Epithelial cell of proximal tubule (primary cell): Measurements from ENCODE around the gene FAM151A. TPM values are rescaled to one million over a fixed set of nuclear protein-coding genes. Genes with fewer than 3 reads are reported as not detected.
"Not testable (repeated sequence)": the region's sequence is repeated elsewhere in the genome, so short reads cannot be mapped to it uniquely, and the experiment has no call there.

Source experiments
- DNase-seq: peaks from one replicate; pipeline ENCODE4 v3.0.0-alpha.2; 2011; ENCODE audit warnings: low read depth
- H3K4me3 ChIP-seq: 2 replicates; pipeline ENCODE4 v1.5.1; 2011; ENCODE audit warnings: low read depth, mild to moderate bottlenecking, low read length
- total RNA-seq: library from RNA; depleted of rRNA; stranded (reverse); fragments of >200 nt; gene quantifications from 2 replicates; pipeline ENCODE4 v1.2.3, GENCODE V29; 2015
- TF ChIP-seq, protein P1 (sequence below): conservative IDR thresholded peaks from 2 replicates; pipeline ENCODE4 v1.5.1; 2012; ENCODE audit warnings: low read depth, mild to moderate bottlenecking, low read length

The FAM151A gene
- total RNA-seq, 1 donor from 2014 or later = not detected

- DNase-seq = no peak
- no peak overlapping the region for H3K4me3 ChIP-seq
- TF ChIP-seq, protein P1, sequence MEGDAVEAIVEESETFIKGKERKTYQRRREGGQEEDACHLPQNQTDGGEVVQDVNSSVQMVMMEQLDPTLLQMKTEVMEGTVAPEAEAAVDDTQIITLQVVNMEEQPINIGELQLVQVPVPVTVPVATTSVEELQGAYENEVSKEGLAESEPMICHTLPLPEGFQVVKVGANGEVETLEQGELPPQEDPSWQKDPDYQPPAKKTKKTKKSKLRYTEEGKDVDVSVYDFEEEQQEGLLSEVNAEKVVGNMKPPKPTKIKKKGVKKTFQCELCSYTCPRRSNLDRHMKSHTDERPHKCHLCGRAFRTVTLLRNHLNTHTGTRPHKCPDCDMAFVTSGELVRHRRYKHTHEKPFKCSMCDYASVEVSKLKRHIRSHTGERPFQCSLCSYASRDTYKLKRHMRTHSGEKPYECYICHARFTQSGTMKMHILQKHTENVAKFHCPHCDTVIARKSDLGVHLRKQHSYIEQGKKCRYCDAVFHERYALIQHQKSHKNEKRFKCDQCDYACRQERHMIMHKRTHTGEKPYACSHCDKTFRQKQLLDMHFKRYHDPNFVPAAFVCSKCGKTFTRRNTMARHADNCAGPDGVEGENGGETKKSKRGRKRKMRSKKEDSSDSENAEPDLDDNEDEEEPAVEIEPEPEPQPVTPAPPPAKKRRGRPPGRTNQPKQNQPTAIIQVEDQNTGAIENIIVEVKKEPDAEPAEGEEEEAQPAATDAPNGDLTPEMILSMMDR = no peak
Observed at GRCh38 chr1:54649921-54650320, 26.6 kb upstream of the FAM151A start.

DNA sequence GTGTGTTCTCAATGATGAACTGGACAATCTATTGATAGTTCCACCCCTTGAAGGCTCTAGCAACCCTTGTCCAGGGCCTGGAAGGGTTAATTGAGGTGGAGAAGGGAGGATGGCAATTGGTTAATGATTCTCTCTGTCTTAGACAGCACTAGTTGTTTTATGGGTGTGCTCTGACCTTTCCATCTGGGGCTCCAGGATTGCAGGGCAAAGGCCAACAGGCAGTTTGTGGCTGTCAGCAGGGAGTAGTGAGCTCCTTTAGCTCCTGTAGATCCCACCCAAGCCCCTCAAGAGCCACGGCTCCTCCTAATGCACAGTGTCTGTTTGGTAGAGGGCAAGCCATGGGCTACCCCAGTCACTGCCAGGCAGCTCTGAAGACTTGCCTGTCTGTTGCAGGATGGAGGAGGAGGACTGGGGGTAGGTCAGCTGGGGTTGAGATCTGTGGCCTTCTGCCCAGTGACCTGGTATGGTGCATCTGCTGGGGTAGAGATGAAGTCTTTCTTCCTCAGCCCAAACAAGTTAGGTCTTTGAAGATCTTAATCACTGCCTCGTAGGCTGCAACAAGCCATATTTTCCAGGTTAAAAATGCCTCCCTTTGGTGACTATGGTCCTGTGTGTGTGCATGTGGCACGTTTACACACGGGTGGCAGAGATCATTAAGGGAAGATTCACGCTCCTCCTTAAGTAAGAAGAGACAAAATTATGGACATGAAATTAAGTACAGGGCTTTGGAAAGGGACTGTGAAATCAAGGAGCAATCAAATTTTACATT, 26.0 kb upstream of the FAM151A start:
- DNase-seq = no peak
- TF ChIP-seq, protein P1 = no peak
- no peak overlapping the region for H3K4me3 ChIP-seq

DNA sequence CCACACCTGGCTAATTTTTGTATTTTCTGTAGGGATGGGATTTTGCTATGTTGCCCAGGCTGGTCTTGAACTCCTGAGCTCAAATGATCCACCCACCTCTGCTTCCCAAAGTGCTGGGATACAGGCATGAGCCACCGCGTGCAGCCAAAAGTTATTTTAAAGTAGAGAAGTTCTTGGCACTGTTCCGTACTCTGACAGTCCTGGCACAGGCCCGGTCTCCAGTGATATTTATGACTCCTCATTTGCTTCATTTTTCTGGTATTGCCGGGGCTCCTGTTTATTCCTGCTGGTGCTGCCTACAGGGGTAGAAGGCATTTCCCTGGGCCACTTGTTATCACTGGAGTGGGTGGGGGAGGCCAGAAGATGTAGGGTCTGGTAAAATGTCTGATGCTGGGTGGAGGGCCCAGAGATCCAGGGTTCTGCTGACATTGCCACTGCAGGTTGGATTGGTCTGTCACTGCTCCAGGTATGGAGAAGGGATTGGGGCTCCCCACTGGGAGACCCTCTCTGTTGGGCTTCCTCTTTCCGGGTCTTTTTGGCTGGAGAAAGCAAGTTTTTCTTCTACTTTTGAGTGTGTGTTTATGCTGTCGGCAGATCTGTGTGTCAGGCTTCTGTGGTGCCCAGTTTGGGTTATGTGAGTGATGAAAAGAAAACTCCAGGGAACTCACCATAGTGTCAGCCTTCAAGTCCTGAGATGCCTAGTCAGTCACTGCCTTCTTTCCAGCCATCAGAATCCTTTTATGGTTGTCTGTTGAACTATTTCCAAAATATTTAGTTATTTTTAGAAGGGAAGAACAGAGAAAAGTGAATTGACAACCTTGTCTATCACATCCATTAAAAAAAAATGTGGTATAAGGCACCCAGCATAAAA, 22.7 kb upstream of the FAM151A start:
- DNase-seq = no peak
- H3K4me3 ChIP-seq = no peak overlapping the region
- TF ChIP-seq, protein P1 = no peak

- DNase-seq = no peak
- TF ChIP-seq, protein P1 = no peak
Observed at GRCh38 chr1:54643736-54644135, 20.4 kb upstream of the FAM151A start.

DNA sequence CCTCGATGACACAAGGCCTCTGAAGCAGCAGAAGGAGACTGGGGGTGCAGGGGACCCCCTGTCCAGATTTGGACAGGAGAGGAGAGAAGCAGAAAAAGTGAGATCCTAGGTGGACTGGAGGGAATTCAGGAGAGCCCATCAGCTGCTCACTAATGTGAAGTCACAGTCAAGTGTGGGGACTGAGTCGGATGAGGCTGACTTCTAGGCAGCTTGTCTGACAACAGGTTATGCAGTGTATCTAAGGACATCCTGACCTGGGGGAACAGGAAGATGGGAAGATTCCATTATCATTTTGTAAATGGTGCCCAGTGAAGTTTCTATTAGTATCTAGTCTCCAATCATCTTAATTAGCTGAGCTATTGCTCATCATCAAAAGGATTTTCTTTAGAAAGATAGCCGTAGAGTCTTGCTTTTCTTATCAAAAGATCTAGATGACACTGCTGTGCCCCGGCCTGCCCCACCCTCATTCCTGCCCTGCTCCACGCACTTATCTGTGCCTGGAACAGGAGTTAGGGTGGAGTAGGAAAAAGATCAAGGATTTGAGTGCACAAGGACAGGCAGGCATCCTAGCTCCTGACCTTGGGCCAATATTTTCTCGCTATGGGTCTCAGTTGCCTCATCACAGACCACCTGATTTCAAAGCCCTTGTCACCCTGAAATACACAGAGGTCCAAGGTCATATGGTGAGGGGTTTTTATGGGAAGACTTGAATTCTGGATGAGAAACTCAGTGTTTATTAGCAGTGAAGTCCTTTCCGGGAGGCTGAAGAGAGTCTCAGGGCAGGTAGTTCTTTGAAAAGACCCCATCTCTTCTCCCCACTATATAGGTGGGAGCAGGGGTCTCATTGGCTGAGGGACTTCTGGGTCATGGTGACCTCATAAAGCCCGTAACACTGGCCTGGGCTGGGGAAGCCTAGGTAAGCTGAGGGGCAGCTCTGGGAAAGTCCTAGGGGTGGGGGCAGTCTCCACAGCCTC, 17.8 kb upstream of the FAM151A start, which contains the start of gene MROH7:
Gene MROH7 (plus strand): TSS at position 924 of the 974 bp plus-strand sequence. CDS start 11,141 bp downstream, outside the sequence.
- TF ChIP-seq, protein P1 = no peak
- no peak for DNase-seq
- H3K4me3 ChIP-seq = no peak within 1 kb of the TSS

More at GRCh38 chr1:54643736-54644135, 20.4 kb upstream of the FAM151A start:
- H3K4me3 ChIP-seq = no peak overlapping the region

DNA sequence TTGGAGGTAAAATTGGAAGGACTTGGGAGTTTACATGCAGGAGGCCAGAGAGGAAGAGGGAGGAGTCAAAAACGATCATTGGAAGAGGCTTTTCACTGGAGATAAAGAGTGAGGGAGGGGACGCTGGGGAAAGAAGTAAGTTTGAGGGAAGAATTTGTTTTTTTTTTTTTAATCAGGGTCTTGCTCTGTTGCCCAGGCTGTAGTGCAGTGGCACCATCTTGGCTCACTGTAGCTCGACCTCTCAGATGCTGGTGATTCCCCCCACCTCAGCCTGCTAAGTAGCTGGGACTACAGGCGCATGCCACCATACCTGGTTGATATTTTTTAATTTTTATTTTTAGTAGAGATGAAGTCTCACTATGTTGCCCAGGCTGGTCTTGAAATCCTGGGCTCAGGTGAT, 17.0 kb upstream of the FAM151A start:
- TF ChIP-seq, protein P1 = no peak
- H3K4me3 ChIP-seq = no peak overlapping the region
- DNase-seq = no peak

DNA sequence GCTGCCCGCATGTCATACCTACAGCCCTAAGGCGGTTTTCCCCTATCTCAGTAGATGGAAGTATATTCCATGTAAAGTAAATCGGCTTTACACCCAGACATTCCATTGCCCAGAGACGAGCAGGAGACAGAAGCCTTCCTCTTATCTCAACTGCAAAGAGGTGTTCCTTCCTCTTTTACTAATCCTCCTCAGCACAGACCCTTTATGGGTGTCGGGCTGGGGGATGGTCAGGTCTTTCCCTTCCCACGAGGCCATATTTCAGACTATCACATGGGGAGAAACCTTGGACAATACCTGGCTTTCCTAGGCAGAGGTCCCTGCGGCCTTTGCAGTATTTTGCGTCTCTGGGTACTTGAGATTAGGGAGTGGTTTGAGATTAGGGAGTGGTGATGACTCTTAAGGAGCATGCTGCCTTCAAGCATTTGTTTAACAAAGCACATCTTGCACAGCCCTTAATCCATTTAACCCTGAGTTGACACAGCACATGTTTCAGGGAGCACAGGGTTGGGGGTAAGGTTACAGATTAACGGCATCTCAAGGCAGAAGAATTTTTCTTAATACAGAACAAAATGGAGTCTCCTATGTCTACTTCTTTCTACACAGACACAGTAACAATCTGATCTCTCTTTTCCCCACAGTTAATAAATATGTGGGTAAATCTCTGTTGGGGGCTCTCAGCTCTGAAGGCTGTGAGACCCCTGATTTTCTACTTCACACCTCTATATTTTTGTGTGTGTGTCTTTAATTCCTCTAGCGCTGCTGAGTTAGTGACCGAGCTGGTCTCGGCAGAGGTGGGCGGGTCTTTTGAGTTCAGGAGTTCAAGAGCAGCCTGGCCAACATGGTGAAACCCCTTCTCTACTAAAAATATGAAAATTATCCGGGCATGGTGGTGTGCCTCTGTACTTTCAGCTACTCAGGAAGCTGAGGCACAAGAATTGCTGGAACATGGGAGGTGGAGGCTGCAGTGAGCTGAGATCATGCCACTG, 13.4 kb upstream of the FAM151A start:
- H3K4me3 ChIP-seq, DNase-seq: not testable (repeated sequence)

DNA sequence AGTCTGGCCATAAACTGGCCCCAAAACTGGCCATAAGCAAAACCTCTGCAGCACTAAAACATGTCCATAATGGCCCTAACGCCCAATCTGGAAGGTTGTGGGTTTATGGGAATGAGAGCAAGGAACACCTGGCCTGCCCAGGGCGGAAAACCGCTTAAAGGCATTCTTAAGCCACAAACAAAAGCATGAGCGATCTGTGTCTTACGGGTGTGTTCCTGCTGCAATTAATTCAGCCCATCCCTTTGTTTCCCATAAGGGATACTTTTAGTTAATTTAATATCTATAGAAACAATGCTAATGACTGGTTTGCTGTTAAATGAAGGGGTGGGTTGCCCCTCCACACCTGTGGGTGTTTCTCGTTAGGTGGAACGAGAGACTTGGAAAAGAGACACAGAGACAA, 12.5 kb upstream of the FAM151A start:
- not testable (repeated sequence) for DNase-seq, H3K4me3 ChIP-seq
